Urothelium cell line (cell line): ENCODE data around the gene TOP3B.
A peak's percentile ranks its signal among the peaks of the same experiment; 100 is the strongest.

Source experiments
- DNase-seq: peaks from one replicate; pipeline ENCODE4 v3.0.0; 2011; ENCODE audit warnings: low spot score, mixed read lengths
- FAIRE-seq: peaks from 2 replicates; lab custom pipeline; 2011; peaks lifted over from hg19 to GRCh38; lab: Jason Lieb, UNC

The TOP3B gene, protein sequence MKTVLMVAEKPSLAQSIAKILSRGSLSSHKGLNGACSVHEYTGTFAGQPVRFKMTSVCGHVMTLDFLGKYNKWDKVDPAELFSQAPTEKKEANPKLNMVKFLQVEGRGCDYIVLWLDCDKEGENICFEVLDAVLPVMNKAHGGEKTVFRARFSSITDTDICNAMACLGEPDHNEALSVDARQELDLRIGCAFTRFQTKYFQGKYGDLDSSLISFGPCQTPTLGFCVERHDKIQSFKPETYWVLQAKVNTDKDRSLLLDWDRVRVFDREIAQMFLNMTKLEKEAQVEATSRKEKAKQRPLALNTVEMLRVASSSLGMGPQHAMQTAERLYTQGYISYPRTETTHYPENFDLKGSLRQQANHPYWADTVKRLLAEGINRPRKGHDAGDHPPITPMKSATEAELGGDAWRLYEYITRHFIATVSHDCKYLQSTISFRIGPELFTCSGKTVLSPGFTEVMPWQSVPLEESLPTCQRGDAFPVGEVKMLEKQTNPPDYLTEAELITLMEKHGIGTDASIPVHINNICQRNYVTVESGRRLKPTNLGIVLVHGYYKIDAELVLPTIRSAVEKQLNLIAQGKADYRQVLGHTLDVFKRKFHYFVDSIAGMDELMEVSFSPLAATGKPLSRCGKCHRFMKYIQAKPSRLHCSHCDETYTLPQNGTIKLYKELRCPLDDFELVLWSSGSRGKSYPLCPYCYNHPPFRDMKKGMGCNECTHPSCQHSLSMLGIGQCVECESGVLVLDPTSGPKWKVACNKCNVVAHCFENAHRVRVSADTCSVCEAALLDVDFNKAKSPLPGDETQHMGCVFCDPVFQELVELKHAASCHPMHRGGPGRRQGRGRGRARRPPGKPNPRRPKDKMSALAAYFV

DNA sequence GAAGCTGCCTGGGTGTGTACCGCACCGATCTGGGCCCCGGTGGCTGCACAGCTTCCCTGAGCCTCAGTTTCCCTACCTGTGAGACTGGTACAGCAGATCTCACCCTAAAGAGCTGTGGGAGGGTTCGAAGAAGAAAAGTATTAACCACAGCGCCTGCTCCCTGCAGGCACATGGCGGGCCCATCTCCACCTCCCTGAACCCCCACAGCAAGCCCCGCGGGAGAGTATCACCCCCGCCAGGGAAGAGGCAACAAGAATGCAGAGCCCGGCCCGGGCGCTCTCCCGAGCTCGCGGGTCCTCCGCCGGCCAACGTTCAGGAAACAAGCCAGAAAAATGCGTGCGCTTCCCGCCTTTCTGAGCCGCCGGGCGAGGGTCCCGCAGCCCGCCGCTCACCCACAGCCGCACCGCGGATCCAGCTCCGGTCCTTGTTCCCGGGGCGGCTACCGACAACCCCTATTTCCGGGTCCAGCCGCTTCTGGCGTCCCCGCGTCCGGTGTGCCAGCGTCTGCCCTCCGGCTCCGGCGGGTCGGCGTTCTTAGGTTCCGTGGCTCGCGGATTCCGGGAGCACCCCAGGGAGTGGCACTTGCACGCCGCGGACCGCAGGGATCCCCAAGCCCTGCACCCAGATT is at the start of gene TOP3B:
TOP3B (minus strand) TSS at position 450 of the 628 bp plus-strand sequence. CDS start 7,078 bp downstream, outside the sequence.
- peak; percentile 65 for FAIRE-seq
- peak; percentile 95 for DNase-seq

DNA sequence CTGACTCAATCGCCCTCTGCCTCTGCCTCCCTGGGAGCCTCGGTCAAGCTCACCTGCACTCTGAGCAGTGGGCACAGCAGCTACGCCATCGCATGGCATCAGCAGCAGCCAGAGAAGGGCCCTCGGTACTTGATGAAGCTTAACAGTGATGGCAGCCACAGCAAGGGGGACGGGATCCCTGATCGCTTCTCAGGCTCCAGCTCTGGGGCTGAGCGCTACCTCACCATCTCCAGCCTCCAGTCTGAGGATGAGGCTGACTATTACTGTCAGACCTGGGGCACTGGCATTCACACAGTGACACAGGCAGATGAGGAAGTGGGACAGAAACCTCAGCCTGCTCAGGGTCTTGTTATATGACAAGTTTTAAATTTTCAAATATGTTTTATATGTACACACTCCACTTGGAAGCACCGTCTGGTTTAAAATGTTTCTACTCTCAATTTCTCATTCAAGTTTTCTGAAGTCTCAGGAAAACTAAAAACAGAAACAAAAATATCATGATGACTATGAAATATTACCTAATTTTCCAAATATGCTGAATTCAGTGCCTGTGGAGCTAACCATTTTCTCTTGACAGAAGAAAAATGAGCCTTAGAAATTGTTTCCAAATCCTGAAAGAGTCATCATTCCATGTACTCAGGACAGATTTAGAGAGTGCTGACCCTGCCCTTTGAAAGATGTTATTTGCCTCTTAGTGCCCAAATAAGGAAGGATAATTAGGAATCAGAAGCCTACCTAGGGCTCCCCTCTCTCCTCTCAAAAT is 48.8 kb upstream of the TOP3B start:
- DNase-seq (no peak), FAIRE-seq (no peak)

DNA sequence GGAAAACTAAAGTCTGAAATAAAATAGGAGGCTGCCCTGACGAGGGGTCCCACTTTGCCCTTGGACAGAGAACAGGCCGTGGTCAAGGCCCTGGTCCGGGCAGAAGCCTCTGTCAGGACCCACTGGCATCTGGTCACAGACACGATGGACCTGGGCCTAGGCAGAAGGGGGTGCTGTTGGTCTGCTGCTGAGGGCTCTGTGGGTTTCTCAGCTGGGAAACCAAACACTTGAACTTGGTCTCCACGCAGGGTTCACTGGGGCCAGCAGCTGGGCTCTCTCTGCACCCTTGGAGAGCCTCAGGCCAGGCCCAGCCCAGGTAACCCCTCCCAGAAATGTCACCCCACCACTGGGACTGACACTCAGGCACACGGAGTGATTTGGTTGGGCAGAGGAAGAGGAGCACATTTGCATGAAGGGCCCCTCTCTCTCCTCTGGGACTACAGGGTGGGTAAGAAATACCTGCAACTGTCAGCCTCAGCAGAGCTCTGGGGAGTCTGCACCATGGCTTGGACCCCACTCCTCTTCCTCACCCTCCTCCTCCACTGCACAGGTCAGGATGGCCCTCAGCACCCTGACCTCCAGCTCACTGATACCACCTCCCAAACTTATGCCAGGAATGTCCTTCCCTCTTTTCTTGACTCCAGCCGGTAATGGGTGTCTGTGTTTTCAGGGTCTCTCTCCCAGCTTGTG is 48.1 kb upstream of the TOP3B start:
- DNase-seq (no peak), FAIRE-seq (peak; percentile 75)

DNA sequence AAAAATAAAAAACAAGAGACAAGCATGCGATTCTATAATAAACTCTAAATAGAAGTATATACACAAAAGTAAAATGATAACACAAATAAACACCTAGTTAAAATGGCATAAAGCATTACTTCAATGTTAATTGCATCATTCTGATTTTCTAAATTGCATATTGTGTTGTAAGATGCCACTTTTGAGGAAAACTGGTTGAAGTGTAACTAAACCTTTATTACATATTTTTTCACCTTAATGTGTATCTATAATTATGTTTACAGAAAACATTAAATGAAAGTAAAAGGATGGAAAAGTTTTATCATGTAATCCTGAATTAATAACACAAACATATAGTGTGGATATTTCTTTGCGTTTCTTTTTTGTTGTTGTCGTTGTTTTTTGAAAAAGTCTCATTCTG is 45.4 kb upstream of the TOP3B start:
- DNase-seq, result no peak
- FAIRE-seq, result no peak

DNA sequence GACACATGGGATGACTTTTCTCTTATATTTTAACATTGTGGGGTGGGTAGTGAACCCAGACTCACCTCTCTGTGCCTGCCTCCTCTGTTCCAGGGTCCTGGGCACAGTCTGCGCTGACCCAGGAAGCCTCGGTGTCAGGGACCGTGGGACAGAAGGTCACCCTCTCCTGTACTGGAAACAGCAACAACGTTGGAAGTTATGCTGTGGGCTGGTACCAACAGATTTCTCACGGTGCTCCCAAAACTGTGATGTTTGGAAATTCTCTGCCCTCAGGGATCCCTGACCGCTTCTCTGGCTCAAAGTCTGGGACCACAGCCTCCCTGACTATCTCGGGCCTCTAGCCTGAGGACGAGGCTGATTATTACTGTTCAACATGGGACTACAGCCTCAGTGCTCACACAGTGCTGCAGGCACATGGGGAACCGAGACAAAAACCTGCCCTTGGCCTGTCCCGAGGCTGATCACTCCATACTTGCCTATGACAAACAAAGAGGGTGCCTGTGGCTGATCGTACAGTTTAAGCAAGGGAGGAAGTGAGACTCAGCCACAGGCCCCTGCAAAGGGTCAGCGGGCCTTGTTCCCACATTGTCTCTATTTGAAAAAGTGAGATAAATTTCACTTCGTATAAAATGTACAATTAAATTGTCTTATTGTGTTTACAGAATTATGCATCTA is 43.7 kb upstream of the TOP3B start:
- FAIRE-seq, result peak; percentile 40
- DNase-seq, result no peak

DNA sequence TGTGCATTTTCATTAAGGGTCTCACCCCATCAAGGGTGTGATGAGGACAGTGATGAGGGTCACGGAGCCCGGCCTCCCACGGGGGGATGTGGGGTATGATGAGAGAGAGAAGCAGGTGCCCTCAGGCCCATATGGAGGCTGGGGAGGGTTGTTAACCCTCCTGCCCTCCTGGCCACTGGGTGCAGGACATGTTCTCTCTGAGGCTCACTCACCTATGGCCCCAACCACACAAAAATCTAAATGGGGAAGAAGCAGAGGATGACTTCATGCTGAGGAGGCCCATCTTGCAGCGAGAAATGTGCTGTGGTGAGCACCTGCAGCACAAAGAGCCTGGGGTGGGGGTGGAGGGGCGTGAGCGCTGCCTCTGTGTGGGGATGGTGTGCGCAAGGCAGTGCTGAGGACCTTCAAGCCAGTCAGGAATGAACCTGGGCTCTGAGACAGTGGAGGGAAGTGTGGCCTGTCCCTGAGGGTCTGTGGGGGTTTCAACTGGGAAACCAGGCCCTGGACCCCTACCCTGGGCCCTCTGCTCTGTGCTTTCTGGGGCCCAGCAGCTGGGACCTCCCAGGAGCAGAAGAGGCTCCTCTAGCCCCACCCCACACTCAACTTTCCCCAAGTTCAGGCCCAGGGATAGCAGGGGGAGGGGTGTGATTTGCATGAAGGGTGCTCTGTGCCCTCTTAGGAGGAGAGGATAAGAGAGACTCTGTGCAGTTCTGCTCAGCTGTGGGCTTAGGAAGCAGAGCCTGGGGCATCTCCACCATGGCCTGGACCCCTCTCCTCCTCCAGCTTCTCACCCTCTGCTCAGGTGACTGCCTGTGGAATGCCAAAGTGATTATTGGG is 43.0 kb upstream of the TOP3B start:
- FAIRE-seq (peak; percentile 69), DNase-seq (no peak)

DNA sequence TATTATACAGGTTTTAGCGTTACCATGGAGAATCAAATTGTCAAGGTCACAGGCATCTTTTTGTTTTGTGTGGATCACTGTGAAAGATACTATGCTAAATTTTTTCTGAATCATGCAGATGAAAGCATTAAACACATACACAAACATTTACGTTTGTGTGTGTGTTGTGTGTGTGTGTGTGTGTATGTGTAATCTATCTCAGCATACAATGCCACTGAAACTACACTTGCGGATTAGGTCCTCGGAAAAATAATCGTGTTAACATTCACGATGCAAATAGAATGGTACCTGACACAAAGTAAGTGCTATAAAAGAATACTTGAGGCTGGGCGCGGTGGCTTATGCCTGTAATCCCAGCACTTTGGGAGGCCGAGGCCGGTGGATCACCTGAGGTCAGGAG is 41.9 kb upstream of the TOP3B start:
- DNase-seq (no peak), FAIRE-seq (peak; percentile 87)

DNA sequence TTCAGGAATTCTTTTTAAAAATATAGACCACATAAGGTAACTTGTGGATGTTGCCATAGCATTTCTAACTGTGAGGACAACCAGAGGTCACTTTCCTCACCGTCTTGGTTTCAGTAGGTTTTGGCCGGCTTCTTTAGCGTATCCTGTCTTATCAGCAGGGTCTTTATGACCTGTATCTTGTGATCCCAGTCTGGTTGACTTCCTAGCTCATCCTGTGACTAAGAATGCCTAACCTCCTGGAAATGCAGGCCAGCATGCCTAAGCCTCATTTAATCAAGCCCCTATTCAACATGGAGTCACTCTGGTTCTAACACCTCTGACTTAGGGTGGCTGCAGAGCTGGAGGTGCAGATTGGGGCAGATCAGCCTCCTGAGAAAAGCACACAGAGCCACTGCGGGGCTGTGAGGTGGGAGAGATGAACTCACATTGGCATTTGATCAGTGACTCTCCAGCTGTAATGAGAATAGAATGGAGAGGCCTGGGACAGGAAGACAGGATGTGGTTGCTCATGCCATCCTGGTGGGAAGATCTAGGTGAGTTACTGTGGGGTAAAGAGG is 41.1 kb upstream of the TOP3B start:
- FAIRE-seq, result peak; percentile 88
- DNase-seq, result peak; percentile 32

DNA sequence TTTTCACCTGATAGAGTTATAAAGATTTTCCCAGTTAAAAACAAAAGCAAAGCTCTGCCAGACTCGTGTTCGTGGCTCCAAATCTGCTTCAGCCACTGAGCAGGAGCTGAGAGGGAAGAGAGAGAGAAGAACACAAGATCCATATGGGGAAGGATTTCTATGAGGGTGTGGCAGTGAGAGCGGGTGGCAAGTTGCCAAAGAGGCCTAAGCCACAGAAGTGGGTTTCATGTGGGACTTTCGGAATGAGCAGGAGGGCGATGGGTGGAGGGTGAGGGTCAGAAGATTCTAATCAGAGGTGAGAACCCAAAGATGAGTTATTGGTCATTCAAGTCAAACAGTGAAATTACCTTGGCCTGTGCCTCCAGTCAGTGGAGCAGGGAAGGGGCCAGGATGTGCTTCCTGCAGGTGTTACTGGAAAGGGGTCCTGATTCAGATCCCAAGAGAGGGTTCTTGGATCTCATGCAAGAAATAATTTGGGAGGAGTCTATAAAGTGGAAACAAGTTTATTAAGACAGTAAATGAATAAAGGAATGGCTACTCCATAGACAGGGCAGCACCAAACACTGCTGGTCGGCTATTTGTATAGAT is 40.5 kb upstream of the TOP3B start:
- FAIRE-seq, result no peak

DNA sequence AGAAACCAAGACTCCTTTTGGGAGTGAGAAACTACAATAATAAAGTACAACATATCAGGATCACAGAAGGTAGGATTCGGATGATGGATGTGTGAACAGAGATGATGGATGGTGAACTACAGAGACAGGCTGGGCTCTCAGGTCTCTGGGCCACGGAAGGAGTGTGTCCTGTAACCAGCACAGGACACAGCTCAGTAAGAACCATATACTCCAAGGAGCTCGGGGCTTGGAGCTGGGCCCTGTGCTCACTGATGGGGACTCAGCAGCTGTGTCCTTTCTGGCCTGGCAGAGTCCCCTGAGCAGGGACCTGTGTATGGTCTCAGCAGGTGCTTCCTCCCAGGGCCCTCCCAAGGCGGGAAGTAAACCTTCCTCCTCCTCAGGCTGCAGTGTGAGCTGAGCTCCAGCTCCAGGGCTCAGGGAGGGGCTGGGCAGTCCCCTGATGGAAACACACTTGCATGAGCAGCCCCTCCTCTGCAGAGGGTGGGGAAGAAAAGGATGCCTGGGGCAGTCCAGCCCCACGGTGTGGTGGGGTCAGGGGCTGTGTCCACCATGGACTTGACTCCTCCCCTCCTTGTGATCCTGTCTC is 39.8 kb upstream of the TOP3B start:
- DNase-seq (no peak), FAIRE-seq (peak; percentile 56)

More for the DNA sequence above, 40.5 kb upstream of the TOP3B start:
- no peak for DNase-seq

DNA sequence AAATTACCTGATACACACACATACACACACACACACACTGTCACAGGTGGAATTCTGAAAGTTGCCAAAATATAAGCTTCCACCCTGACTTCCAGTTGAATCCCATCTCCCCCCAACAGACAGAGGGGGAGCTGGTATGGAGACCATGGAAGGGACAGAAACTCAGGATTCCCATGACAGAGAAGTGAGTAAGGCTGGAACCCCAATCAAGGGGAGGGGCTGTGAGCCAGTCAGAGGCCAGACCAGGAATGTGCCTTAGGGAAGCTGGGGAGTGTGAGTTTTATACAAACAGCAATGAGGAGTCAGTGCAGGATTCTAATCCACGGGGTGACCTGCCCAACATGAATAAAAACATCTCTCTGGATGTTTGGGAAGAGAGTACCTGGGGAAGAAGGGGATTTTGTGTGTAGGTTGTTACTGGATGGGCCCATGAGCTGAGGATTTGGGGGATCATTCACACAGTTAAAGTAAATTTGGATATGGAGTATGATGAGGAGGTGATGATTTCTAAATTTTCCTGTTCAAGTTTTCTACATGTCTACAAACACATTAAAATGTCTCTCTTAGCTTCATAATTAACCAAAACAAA is 38.7 kb upstream of the TOP3B start:
- FAIRE-seq (no peak), DNase-seq (no peak)

DNA sequence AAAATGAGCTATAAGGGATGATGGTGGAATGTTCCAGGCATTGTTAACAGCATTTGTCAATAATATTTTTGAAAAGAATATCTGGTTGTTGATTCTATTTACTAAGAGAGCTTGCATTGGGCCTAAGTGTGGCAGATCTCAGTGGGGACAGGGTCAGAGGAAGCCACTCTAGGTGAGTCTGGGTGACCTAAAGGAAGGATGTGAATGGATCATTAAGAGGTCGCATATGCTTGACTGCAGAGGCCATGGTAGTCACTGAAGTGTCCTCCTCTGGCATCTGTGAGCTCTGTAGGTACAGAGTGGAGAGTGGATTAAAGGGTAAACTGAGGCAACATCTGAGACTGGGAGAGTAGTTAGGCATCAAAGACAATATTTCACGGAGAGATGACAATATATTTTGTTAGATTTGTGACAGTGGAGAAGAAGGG is 37.9 kb upstream of the TOP3B start:
- FAIRE-seq (peak; percentile 32), DNase-seq (no peak)

DNA sequence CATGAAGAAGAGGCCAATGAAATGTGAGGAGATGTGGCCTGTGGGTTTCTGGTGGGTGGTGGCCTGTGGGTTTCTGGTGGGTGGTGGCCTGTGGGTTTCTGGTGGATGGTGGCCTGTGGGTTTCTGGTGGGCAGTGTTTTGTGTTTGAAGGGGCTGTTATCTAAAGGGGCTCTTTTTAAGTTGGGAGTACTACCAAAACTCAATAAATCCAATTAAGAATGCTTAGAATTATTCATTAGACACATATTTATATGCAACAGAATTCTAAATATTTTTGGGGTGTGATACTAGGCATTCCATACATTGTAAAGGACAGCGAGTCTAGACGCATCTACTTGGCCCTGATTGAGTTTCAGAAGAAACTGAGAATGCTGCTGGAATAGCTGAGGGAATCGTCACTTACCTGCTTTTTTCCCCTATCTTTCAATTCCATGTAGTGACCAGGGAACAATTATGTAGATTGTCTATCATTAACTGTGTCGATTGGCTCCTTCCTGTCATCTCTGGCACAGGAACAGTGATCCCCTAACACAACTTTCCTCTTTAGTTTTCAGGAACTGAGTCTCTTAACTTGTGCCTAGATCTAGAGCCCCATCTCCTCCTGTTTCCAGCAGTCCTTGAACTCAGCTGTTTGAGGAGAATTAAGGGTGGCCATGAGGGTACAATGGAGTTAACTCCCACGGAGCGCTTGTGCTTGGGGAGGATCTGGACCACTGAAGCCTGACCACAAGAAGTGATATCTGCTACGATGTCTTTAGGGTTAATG is 37.3 kb upstream of the TOP3B start:
- DNase-seq (no peak), FAIRE-seq (no peak)

DNA sequence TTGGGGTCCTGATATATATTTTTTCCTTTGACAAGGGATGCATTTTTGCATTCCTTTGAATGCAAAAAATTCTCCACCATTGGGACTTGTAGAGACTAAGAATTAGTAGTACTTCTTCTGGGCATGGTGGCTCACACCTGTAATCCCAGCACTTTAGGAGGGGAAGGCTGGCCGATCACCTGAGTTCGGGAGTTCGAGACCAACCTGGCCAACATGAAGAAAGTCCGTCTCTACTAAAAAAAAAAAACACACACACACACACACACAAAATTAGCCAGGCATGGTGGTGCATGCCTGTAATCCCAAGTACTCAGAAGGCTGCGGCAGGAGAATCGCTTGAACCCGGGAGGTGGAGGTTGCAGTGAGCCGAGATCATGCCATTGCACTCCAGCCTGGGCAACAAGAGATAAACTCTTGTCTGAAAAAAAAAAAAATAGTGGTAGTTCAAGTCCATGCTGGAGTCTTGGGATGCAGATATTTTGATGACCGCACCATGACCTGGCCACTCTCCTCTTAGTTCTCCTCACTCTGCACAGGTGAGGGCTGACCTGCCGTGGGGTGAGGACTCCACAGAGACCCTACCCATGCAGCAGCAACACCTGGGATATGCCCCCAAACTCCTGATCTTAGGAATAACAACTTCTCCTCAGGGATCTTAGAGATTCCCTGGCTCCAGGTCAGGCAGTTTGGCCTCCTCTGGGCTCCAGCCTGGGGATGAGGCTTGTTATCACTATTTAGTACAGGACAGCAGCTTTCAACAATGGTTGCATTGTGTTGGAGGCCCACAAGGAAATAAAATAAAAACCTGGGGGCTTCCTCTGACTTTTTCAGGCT is 36.5 kb upstream of the TOP3B start:
- DNase-seq (no peak), FAIRE-seq (no peak)

DNA sequence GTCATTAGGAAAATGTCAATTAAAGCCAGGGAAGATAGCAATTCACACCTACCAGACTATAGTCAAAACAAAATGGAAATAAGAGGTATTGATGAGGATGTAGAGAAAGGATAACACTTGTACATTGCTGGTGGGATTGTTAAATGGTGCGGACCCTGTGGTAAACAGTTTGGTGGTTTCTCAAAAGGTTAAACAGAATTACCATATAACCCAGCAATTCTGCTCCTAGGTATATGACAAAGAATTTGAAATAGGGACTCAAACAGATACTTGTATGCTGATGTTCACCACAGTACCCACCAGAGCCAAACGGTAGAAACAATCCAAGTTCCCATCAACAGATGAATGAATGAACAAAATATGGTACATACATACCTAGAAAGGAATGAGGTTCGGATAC is 33.0 kb upstream of the TOP3B start:
- DNase-seq, result no peak
- FAIRE-seq, result no peak

DNA sequence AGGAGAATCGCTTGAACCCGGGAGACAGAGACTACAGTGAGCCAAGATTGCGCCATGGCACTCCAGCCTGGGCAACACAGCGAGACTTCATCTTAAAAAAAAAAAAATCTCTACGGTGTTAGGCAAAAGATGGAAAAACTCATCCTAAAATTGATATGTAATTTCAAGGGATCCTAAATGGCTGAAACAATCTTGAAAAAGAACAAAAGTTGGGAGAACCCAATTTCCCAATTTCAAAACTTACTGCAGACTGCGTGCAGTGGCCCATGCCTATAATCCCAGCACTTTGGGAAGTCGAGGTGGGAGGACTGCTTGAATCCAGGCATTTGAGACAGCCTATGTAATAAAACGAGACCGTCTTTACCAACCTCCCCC is 31.7 kb upstream of the TOP3B start:
- DNase-seq (no peak), FAIRE-seq (no peak)
